Erythroblast (primary cell): ENCODE data around the gene SAMSN1.

Experiments used
- GATA1 ChIP-seq: IDR thresholded peaks from 2 replicates; pipeline ENCODE4 v1.6.1; 2011; ENCODE audit warnings: low read depth, mild to moderate bottlenecking, control low read depth, low read length, moderate library complexity
- POLR2A ChIP-seq: IDR thresholded peaks from 2 replicates; pipeline ENCODE4 v1.6.1; 2011; ENCODE audit warnings: mild to moderate bottlenecking, low read length

DNA sequence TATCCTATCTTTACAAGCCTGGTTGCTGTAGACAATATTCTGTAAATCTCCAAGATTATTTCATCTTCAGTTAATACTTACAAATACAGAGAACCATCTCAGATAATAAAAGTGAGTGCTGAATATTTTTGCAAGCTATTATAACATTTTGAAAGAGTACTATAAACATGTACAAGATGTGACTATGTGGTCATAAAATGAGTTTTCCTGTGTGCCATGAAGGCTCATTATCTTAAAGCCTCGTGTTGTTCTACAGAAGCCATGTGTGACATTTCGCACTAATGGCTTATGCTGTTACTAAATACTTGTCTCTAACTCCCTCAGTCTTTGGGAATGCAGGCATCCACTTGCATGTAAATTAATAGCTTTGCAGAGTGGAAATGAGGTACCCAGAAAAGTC lies 48.3 kb downstream of the SAMSN1 start:
- no peak for TF ChIP-seq POLR2A
- no peak for TF ChIP-seq GATA1
